Keratinocyte (primary cell): ENCODE measurements around the gene CCDC83. TPM values are rescaled to one million over a fixed set of nuclear protein-coding genes. Genes with fewer than 3 reads are reported as not detected.
A peak's percentile ranks its signal among the peaks of the same experiment; 100 is the strongest.

Experiments
- DNase-seq: peaks from one replicate; pipeline ENCODE4 v3.0.0-alpha.2; 2011; ENCODE audit warnings: low read depth, missing footprints, low spot score
- FAIRE-seq: peaks from 2 replicates; lab custom pipeline; 2011; peaks lifted over from hg19 to GRCh38; lab: Jason Lieb, UNC
- H2AFZ ChIP-seq: 2 replicates; pipeline ENCODE4 v1.6.0; 2012; ENCODE audit warnings: low read length, control low read depth, inconsistent platforms; ENCODE audit not compliant: control insufficient read depth
- H3K27ac ChIP-seq: 2 replicates; pipeline ENCODE4 v1.5.1; 2011; ENCODE audit warnings: low read length; ENCODE audit not compliant: control insufficient read depth, insufficient read depth
- H3K27me3 ChIP-seq: 3 replicates; pipeline ENCODE4 v1.6.0; 2011; ENCODE audit warnings: low read length; ENCODE audit not compliant: control insufficient read depth, insufficient read depth; ENCODE audit errors: extremely low read depth
- H3K36me3 ChIP-seq, 2 experiments: 2 replicates in 1 of 2; 3 replicates in 1 of 2; pipeline ENCODE4 v1.5.1; 2011; ENCODE audit warnings: low read length in 2 of 2, mild to moderate bottlenecking in 1 of 2; ENCODE audit not compliant: control insufficient read depth in 2 of 2, insufficient read depth in 2 of 2; ENCODE audit errors: extremely low read depth in 1 of 2
- H3K4me1 ChIP-seq: 3 replicates; pipeline ENCODE4 v1.5.1; 2011; ENCODE audit warnings: low read length; ENCODE audit not compliant: control insufficient read depth, insufficient read depth; ENCODE audit errors: extremely low read depth
- H3K4me2 ChIP-seq: 3 replicates; pipeline ENCODE4 v1.6.0; 2011; ENCODE audit warnings: low read depth, low read length; ENCODE audit not compliant: control insufficient read depth, insufficient read depth; ENCODE audit errors: extremely low read depth
- H3K4me3 ChIP-seq, 3 experiments: fragments of 200-600 bp in 1 of 3; sonication (generic) in 1 of 3; 2 replicates in 2 of 3; 3 replicates in 1 of 3; pipeline ENCODE4 v1.5.1; 2011 to 2016; ENCODE audit warnings: low read length in 3 of 3, mild to moderate bottlenecking in 3 of 3, control low read depth in 2 of 3, inconsistent platforms in 1 of 3, low read depth in 1 of 3, mixed read lengths in 1 of 3, mixed run types in 1 of 3, moderate library complexity in 1 of 3; ENCODE audit not compliant: control insufficient read depth in 2 of 3, insufficient read depth in 2 of 3; ENCODE audit errors: extremely low read depth in 1 of 3
- H3K79me2 ChIP-seq: 2 replicates; pipeline ENCODE4 v1.6.0; 2012; ENCODE audit warnings: low read length; ENCODE audit not compliant: control insufficient read depth, insufficient read depth
- H3K9ac ChIP-seq: 3 replicates; pipeline ENCODE4 v1.6.0; 2011; ENCODE audit warnings: low read length; ENCODE audit not compliant: control insufficient read depth, insufficient read depth; ENCODE audit errors: extremely low read depth
- H3K9me1 ChIP-seq: 3 replicates; pipeline ENCODE4 v1.6.0; 2011; ENCODE audit warnings: low read length; ENCODE audit not compliant: control insufficient read depth, insufficient read depth; ENCODE audit errors: extremely low read depth
- H3K9me3 ChIP-seq: 2 replicates; pipeline ENCODE4 v1.5.1; 2012; ENCODE audit warnings: low read depth, low read length; ENCODE audit not compliant: control insufficient read depth
- H4K20me1 ChIP-seq: 3 replicates; pipeline ENCODE4 v1.6.0; 2011; ENCODE audit warnings: low read length; ENCODE audit not compliant: control insufficient read depth, insufficient read depth; ENCODE audit errors: extremely low read depth
- EZH2 ChIP-seq: IDR thresholded peaks from one replicate; pipeline ENCODE4 v1.6.1; 2012; ENCODE audit warnings: inconsistent platforms, mild to moderate bottlenecking, low read length, moderate library complexity
- dilution Hi-C: fragments of 300-500 bp; cut with MboI; formaldehyde crosslinking; loops from one replicate; pipeline ENCODE4 v1.7.0; 2020; ENCODE audit warnings: low sequenced_read_pairs; ENCODE audit not compliant: extremely low pct_ligation_motif_present
- polyA plus RNA-seq, 5 experiments: library from polyadenylated mRNA; depleted of rRNA in 3 of 5; stranded (reverse) in 3 of 5; stranded (forward) in 1 of 5; unstranded in 1 of 5; fragments of >200 nt; gene quantifications; 1 replicate in 1 of 5; 2 replicates in 3 of 5; 3 replicates in 1 of 5; pipeline versions ENCODE4 v1.2.1 to v1.2.3, GENCODE V29; 2011 to 2012; ENCODE audit warnings: missing spikeins in 2 of 5, low read depth in 1 of 5, low replicate concordance in 1 of 5
- TF ChIP-seq, protein P1 (sequence below), 3 experiments: IDR thresholded peaks in 1 of 3; conservative IDR thresholded peaks in 1 of 3; optimal IDR thresholded peaks in 1 of 3; 2 replicates in 2 of 3; 3 replicates in 1 of 3; pipeline versions ENCODE3 to v1.5.1; 2011; ENCODE audit warnings: low read length in 3 of 3, mild to moderate bottlenecking in 3 of 3, moderate library complexity in 2 of 3, control low read depth in 1 of 3, inconsistent platforms in 1 of 3; ENCODE audit not compliant: insufficient read depth in 2 of 3; ENCODE audit errors: extremely low read depth in 1 of 3

Gene CCDC83
- polyA plus RNA-seq, 1 donor (not counting 4 experiments of a cell fraction or from before 2014, with no cell fraction given): not detected

DNA sequence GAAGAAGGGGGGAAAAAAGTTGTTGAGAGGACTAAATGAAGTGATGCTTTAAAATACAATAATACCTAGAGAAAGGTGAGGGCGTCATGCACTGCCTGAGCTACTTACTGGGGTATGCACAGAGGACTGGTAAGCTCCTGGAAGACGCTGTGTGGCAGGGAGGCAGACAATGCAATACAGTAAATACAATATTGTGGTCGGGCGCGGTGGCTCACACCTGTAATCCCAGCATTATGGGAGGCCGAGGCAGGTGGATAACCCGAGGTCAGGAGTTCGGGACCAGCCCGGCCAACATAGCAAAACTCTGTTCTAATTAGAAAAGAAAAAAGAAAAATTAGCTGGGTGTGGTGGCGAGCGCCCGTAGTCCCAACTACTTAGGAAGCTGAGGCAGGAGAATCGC, 43.6 kb upstream of the CCDC83 start:
- no peak for FAIRE-seq
- H3K27ac ChIP-seq: no peak overlapping the region

DNA sequence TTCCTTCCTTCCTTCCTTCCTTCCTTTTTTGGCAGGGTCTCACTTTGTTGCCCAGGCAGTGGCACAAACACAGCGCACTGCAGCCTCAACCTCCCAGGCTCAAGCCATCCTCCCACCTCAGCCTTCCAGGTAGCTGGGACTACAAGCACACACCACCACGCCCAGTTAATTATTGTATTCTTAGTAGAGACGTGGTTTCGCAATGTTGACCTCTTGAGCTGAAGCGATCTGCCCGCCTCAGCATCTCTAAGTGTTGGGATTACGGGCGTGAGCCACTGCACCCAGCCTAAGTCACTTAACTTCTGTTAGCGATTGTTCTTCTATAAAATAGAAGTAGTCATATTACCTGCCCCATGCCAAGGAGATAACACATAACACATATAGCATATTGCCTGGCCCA, 41.5 kb upstream of the CCDC83 start:
- H3K9ac ChIP-seq: no peak overlapping the region
- H3K9me3 ChIP-seq: no peaks in the 10 kb centered on the region
- no peak for FAIRE-seq
- TF ChIP-seq EZH2: no peak
- TF ChIP-seq, protein P1, sequence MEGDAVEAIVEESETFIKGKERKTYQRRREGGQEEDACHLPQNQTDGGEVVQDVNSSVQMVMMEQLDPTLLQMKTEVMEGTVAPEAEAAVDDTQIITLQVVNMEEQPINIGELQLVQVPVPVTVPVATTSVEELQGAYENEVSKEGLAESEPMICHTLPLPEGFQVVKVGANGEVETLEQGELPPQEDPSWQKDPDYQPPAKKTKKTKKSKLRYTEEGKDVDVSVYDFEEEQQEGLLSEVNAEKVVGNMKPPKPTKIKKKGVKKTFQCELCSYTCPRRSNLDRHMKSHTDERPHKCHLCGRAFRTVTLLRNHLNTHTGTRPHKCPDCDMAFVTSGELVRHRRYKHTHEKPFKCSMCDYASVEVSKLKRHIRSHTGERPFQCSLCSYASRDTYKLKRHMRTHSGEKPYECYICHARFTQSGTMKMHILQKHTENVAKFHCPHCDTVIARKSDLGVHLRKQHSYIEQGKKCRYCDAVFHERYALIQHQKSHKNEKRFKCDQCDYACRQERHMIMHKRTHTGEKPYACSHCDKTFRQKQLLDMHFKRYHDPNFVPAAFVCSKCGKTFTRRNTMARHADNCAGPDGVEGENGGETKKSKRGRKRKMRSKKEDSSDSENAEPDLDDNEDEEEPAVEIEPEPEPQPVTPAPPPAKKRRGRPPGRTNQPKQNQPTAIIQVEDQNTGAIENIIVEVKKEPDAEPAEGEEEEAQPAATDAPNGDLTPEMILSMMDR (optimal IDR thresholded peaks at IDR 0.05 in 1 of 3, IDR thresholded peaks at IDR 0.05 in 1 of 3, conservative IDR thresholded peaks at IDR 0.05 in 1 of 3; ENCODE audit: extremely low read depth in 1 of 3, insufficient read depth in 2 of 3, low read length in 3 of 3): no peak
- H3K27me3 ChIP-seq: no peaks in the 10 kb centered on the region
- no peak overlapping the region for H3K4me2 ChIP-seq
- no peak overlapping the region for H3K27ac ChIP-seq
- no peak overlapping the region for H2AFZ ChIP-seq
- H3K79me2 ChIP-seq: no peaks in the 10 kb centered on the region
- no peaks in the 10 kb centered on the region for H3K9me1 ChIP-seq
- peaks cover 20% of the 10 kb centered on the region for H3K4me1 ChIP-seq
- no peaks in the 10 kb centered on the region for H3K36me3 ChIP-seq
- DNase-seq: no peak
- H4K20me1 ChIP-seq: no peaks in the 10 kb centered on the region
- dilution Hi-C loops: no loop called here
- H3K4me3 ChIP-seq: no peak overlapping the region

More for the DNA sequence above, 43.6 kb upstream of the CCDC83 start:
- Histone ChIP-seq H3K4me2 (peak overlapping the region; percentile 87), H3K36me3 (no peaks in the 10 kb centered on the region), H3K27me3 (no peaks in the 10 kb centered on the region), H2AFZ (peak overlapping the region; percentile 85), H3K79me2 (no peaks in the 10 kb centered on the region), H3K9me3 (no peaks in the 10 kb centered on the region), H4K20me1 (no peaks in the 10 kb centered on the region), H3K9ac (peak overlapping the region; percentile 19), H3K9me1 (no peaks in the 10 kb centered on the region), H3K4me3 (peak overlapping the region in 2 of 3 experiments; percentile 49 to 64), H3K4me1 (peaks cover 31% of the 10 kb centered on the region)
- dilution Hi-C loops: no loop called here
- no peak for TF ChIP-seq EZH2
- TF ChIP-seq, protein P1 (optimal IDR thresholded peaks at IDR 0.05 in 1 of 3, IDR thresholded peaks at IDR 0.05 in 1 of 3, conservative IDR thresholded peaks at IDR 0.05 in 1 of 3; ENCODE audit: extremely low read depth in 1 of 3, insufficient read depth in 2 of 3, low read length in 3 of 3): no peak
- no peak for DNase-seq
